Psoas muscle (tissue), 8 donors: ENCODE data around the gene KLHL35. TPM values are rescaled to one million over a fixed set of nuclear protein-coding genes. Genes with fewer than 3 reads are reported as not detected.
A peak's percentile ranks its signal among the peaks of the same experiment; 100 is the strongest.

Experiments used
- ATAC-seq, 4 donors: fragments of 200-7000 bp; cut with Tn5 transposase; one replicate each; pipeline ENCODE4 v1.9.1; 2020; ENCODE audit warnings: moderate library complexity in 3 of 4, mild to moderate bottlenecking in 2 of 4
- DNase-seq, 2 donors: peaks; one replicate each; pipeline ENCODE4 v3.0.0-alpha.2; 2020
- H3K27ac ChIP-seq: fragments of 200-600 bp; one replicate; pipeline ENCODE4 v1.8.0; 2022
- H3K27me3 ChIP-seq, 3 donors: fragments of 200-600 bp in 1 of 3; one replicate each; pipeline versions ENCODE4 v1.6.1 to v1.8.0; 2013 to 2022; ENCODE audit warnings: low read length in 2 of 3, mild to moderate bottlenecking in 2 of 3, moderate library complexity in 1 of 3; ENCODE audit not compliant: insufficient read depth in 3 of 3
- H3K36me3 ChIP-seq, 2 donors: fragments of 200-600 bp in 1 of 2; one replicate each; pipeline versions ENCODE4 v1.6.1 to v1.8.0; 2013 to 2022; ENCODE audit warnings: low read depth in 1 of 2, mild to moderate bottlenecking in 1 of 2, moderate library complexity in 1 of 2; ENCODE audit not compliant: insufficient read depth in 1 of 2
- H3K4me1 ChIP-seq: fragments of 200-600 bp; one replicate; pipeline ENCODE4 v1.8.0; 2022
- H3K4me3 ChIP-seq: fragments of 200-600 bp; one replicate; pipeline ENCODE4 v1.8.0; 2022; ENCODE audit warnings: mild to moderate bottlenecking
- H3K9me3 ChIP-seq: fragments of 200-600 bp; one replicate; pipeline ENCODE4 v1.8.0; 2022
- CTCF ChIP-seq: fragments of 200-600 bp; IDR thresholded peaks from one replicate; pipeline ENCODE4 v1.8.0; 2022; ENCODE audit warnings: antibody characterized with exemption
- WGBS, 3 donors: extraction: QIAGEN DNeasy Blood & Tissue Kit; methylation state at CpG; one replicate each; pipeline versions ENCODE4 v1.1.6 to v1.1.7; 2013; 5-methylcytosine and 5-hydroxymethylcytosine counted together
- intact Hi-C, 2 donors: fragments of 100-400 bp; cut with DNase I; formaldehyde crosslinking; loops; one replicate each; pipeline versions ENCODE4 v1.11.0 to v1.14.2; 2022
- polyA plus RNA-seq, 3 donors: library from polyadenylated mRNA; stranded (reverse); fragments of 200-250 nt; gene quantifications; one replicate each; pipeline ENCODE4 v1.2.3, GENCODE V29; 2013
- total RNA-seq, 4 donors: library from RNA; stranded (reverse); fragmentation: NEBNext Ultra II Directional in 2 of 4; extraction: Animal tissue kit (Norgen Biotek cat#: 25700) in 2 of 4; gene quantifications; one replicate each; pipeline versions ENCODE4 v1.2.1 to v1.2.4, GENCODE V29; 2021 to 2023
- donor health status: healthy with polysubstance abuse.
- donor health status: DM: no; HTN: no; CAD: no; lungs with moderate emphysema.
- donor health status: Bipolar disorder and iron deficiency.
- donor health status: healthy.
- donor health status: DM: yes; HTN: yes; CAD: no.
- donor health status: DM: no; HTN: no; CAD: no.
- donor health status: DM: no; HTN: no; CAD: no.
- donor health status: DM: yes; HTN: yes; CAD: no.

KLHL35 gene
- total and polyA plus RNA-seq, 7 donors, result 0.34 to 4.1 (median 0.56) TPM

- H3K4me3 ChIP-seq, result no peak overlapping the region
- WGBS, 3 donors, result 85 to 89% (median 89%) methylated on average over 13 of the region's 13 CpGs
- H3K4me1 ChIP-seq, result no peaks in the 10 kb centered on the region
- H3K9me3 ChIP-seq, result no peaks in the 10 kb centered on the region
- no peak for TF ChIP-seq CTCF
- ATAC-seq (no peak), DNase-seq (peak in 1 of 2 donors; percentile 44)
- H3K36me3 ChIP-seq, result peaks cover 0 to 25% of the 10 kb centered on the region in 2 donors
- no peaks in the 10 kb centered on the region for H3K27me3 ChIP-seq
- H3K27ac ChIP-seq, result no peak overlapping the region
- intact Hi-C loops, result no loop called here
These were observed 6.6 kb upstream of the KLHL35 start for GRCh38 chr11:75439495-75440120.

- Histone ChIP-seq H3K27ac (no peak overlapping the region), H3K4me1 (no peaks in the 10 kb centered on the region), H3K36me3 (peaks cover 0 to 22% of the 10 kb centered on the region in 2 donors), H3K9me3 (no peaks in the 10 kb centered on the region), H3K27me3 (no peaks in the 10 kb centered on the region), H3K4me3 (no peak overlapping the region)
- ATAC-seq (no peak), DNase-seq (peak in 1 of 2 donors; percentile 17)
- no peak for TF ChIP-seq CTCF
- intact Hi-C loops, result no loop called here
- 73 to 82% (median 77%) methylated on average over 14 of the region's 14 CpGs for WGBS, 3 donors
These were observed 6.0 kb upstream of the KLHL35 start for GRCh38 chr11:75439026-75439425.

GRCh38 chr11:75437966-75438659 is 5.1 kb upstream of the KLHL35 start:
- no peaks in the 10 kb centered on the region for H3K9me3 ChIP-seq
- 91% methylated on average over 13 of the region's 13 CpGs for WGBS, 3 donors
- no peak for ATAC-seq
- no peak for TF ChIP-seq CTCF
- no peak overlapping the region for H3K4me3 ChIP-seq
- intact Hi-C loops, result no loop called here
- H3K36me3 ChIP-seq, result peaks cover 0 to 20% of the 10 kb centered on the region in 2 donors
- H3K27me3 ChIP-seq, result peaks cover 0 to 8% (median 0%) of the 10 kb centered on the region in 3 donors
- no peak overlapping the region for H3K27ac ChIP-seq
- no peaks in the 10 kb centered on the region for H3K4me1 ChIP-seq
- DNase-seq, result peak in 1 of 2 donors; percentile 30

GRCh38 chr11:75436806-75437205 is 3.8 kb upstream of the KLHL35 start:
- no peaks in the 10 kb centered on the region for H3K9me3 ChIP-seq
- ATAC-seq (no peak), DNase-seq (peak in 1 of 2 donors; percentile 42)
- WGBS, 3 donors, result 93 to 95% (median 93%) methylated on average over 8 to 9 of the region's 9 CpGs
- H3K4me3 ChIP-seq, result no peak overlapping the region
- no peak for TF ChIP-seq CTCF
- peaks cover 0 to 20% of the 10 kb centered on the region in 2 donors for H3K36me3 ChIP-seq
- H3K27me3 ChIP-seq, result peaks cover 0 to 21% (median 2%) of the 10 kb centered on the region in 3 donors
- no peaks in the 10 kb centered on the region for H3K4me1 ChIP-seq
- no peak overlapping the region for H3K27ac ChIP-seq
- intact Hi-C loops, result no loop called here
